Spleen (tissue), 11 donors: ENCODE results near the gene KRTAP5-3. TPM values are rescaled to one million over a fixed set of nuclear protein-coding genes. Genes with fewer than 3 reads are reported as not detected.
A peak's percentile ranks its signal among the peaks of the same experiment; 100 is the strongest.
"Not testable (repeated sequence)": the region's sequence is repeated elsewhere in the genome, so short reads cannot be mapped to it uniquely, and the experiment has no call there.

Experiments
- DNase-seq: peaks from one replicate; pipeline ENCODE4 v3.0.0-alpha.2; 2020
- H3K27ac ChIP-seq, 8 donors: fragments of 200-600 bp; sonication (generic) in 7 of 8; 1 replicate in 4 of 8; 2 replicates in 4 of 8; pipeline versions ENCODE4 v1.5.0 to v1.8.0; 2016 to 2021; ENCODE audit warnings: inconsistent platforms in 4 of 8, mild to moderate bottlenecking in 4 of 8, moderate library complexity in 1 of 8
- H3K27me3 ChIP-seq, 7 donors: fragments of 200-600 bp; sonication (generic) in 6 of 7; replicated peaks in 1 of 7; 1 replicate in 4 of 7; 2 replicates in 3 of 7; pipeline versions ENCODE4 v1.5.0 to v1.8.0; 2016 to 2021; ENCODE audit warnings: inconsistent platforms in 3 of 7, mild to moderate bottlenecking in 1 of 7
- H3K36me3 ChIP-seq, 6 donors: fragments of 200-600 bp; sonication (generic) in 5 of 6; 1 replicate in 4 of 6; 2 replicates in 2 of 6; pipeline versions ENCODE4 v1.5.0 to v1.8.0; 2016 to 2021; ENCODE audit warnings: inconsistent platforms in 2 of 6
- H3K4me1 ChIP-seq, 6 donors: fragments of 200-600 bp; sonication (generic) in 5 of 6; 1 replicate in 3 of 6; 2 replicates in 3 of 6; pipeline versions ENCODE4 v1.5.0 to v1.8.0; 2016 to 2021; ENCODE audit warnings: inconsistent platforms in 3 of 6
- H3K4me3 ChIP-seq, 8 donors: fragments of 200-600 bp; sonication (generic) in 7 of 8; 1 replicate in 4 of 8; 2 replicates in 4 of 8; pipeline versions ENCODE4 v1.5.0 to v1.8.0; 2016 to 2021; ENCODE audit warnings: inconsistent platforms in 4 of 8, mild to moderate bottlenecking in 4 of 8, moderate library complexity in 2 of 8
- H3K9me3 ChIP-seq, 8 donors: fragments of 200-600 bp; sonication (generic) in 7 of 8; 1 replicate in 4 of 8; 2 replicates in 4 of 8; pipeline versions ENCODE4 v1.5.0 to v1.8.0; 2016 to 2021; ENCODE audit warnings: inconsistent platforms in 4 of 8
- CTCF ChIP-seq, 11 experiments: fragments of 200-600 bp in 7 of 11; fragments of 450-650 bp in 4 of 11; sonication (generic) in 4 of 11; IDR thresholded peaks in 8 of 11; conservative IDR thresholded peaks in 3 of 11; 1 replicate in 7 of 11; 2 replicates in 4 of 11; pipeline versions ENCODE4 v1.4.0 to v1.8.0; 2016 to 2021; ENCODE audit warnings: antibody characterized with exemption in 11 of 11, inconsistent platforms in 4 of 11, mild to moderate bottlenecking in 1 of 11
- POLR2A ChIP-seq, 3 donors: fragments of 450-650 bp; IDR thresholded peaks; one replicate each; pipeline ENCODE4 v1.5.1; 2017; ENCODE audit warnings: antibody characterized with exemption in 3 of 3, mild to moderate bottlenecking in 1 of 3
- POLR2AphosphoS5 ChIP-seq, 3 donors: sonication (generic); formaldehyde crosslinking; IDR thresholded peaks; one replicate each; pipeline ENCODE4 v1.5.1; 2017; ENCODE audit warnings: antibody characterized with exemption in 3 of 3
- WGBS, 5 donors: extraction: QIAGEN DNeasy Blood & Tissue Kit in 3 of 5; methylation state at CpG; one replicate each; pipeline versions ENCODE4 v1.1.5 to v1.1.7; 2013 to 2018; 5-methylcytosine and 5-hydroxymethylcytosine counted together
- intact Hi-C: fragments of 100-400 bp; cut with DNase I; formaldehyde crosslinking; loops from one replicate; pipeline ENCODE4 v1.15.0; 2023; ENCODE audit warnings: low total_unique reads
- polyA plus RNA-seq, 3 donors: library from polyadenylated mRNA; stranded (reverse); fragments of 200-250 nt; gene quantifications; one replicate each; pipeline ENCODE4 v1.2.1, GENCODE V29; 2013
- total RNA-seq, 7 donors: library from RNA; depleted of rRNA in 3 of 7; stranded (reverse); fragments of >200 nt in 3 of 7; fragmentation: NEBNext Ultra II Directional in 4 of 7; extraction: Animal tissue kit (Norgen Biotek cat#: 25700) in 4 of 7; gene quantifications; one replicate each; pipeline versions ENCODE4 v1.1.0 to v1.2.1, GENCODE V29; 2016 to 2021
- donor health status: healthy with polysubstance abuse.
- donor health status: DM: no; HTN: no; CAD: no; lungs with moderate emphysema.
- donor health status: DM: no; HTN: no; CAD: no.
- donor health status: Bipolar disorder and iron deficiency.
- donor health status: healthy.
- donor health status: DM: no; HTN: no; CAD: no.
- donor health status: DM: yes; HTN: yes; CAD: no.

Gene KRTAP5-3
- total and polyA plus RNA-seq, 10 donors: not detected

- H3K4me1 ChIP-seq: peaks cover 0 to 19% (median 6%) of the 10 kb centered on the region in 6 donors
- intact Hi-C loops: no loop called here
- H3K4me3 ChIP-seq: no peak overlapping the region
- H3K36me3 ChIP-seq: no peaks in the 10 kb centered on the region
- TF ChIP-seq CTCF (IDR thresholded peaks at IDR 0.05 in 8 of 11, conservative IDR thresholded peaks at IDR 0.05 in 3 of 11): no peak
- no peak for TF ChIP-seq POLR2A (IDR thresholded peaks at IDR 0.05)
- no peak for TF ChIP-seq POLR2AphosphoS5 (IDR thresholded peaks at IDR 0.05)
- peaks cover 0 to 70% (median 0%) of the 10 kb centered on the region in 7 donors for H3K27me3 ChIP-seq
- H3K27ac ChIP-seq: no peak overlapping the region
- WGBS, 5 donors: 44 to 71% (median 62%) methylated on average over 5 to 6 of the region's 6 CpGs
- peak; percentile 25 for DNase-seq
- H3K9me3 ChIP-seq: no peaks in the 10 kb centered on the region
These were observed 9.4 kb downstream of the KRTAP5-3 start for GRCh38 chr11:1598816-1599215.

DNA sequence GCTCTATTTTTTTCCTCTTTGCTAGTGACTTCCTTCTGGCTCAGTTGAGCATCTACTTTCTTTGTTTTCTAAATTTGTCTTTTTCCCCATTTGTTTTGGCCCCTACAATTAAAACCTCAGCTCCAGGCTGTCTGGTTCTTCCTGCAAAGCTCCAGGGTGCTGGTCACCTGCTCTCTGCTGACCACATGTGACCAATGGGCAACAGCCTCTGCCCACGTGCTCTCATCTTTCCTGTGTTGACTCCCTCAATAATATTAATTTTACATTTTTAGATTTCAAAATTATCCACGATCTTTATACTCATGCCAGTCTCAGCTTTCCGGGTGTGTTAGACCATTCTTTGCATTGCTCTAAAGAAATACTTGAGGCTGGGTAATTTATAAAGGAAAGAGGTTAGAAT lies 9.9 kb downstream of the KRTAP5-3 start:
- 75 to 86% (median 81%) methylated on average over 3 of the region's 3 CpGs for WGBS, 5 donors
- H3K9me3 ChIP-seq, H3K36me3 ChIP-seq, H3K27ac ChIP-seq, H3K4me3 ChIP-seq, DNase-seq, intact Hi-C loops: not testable (repeated sequence)
- peaks cover 0 to 74% (median 0%) of the 10 kb centered on the region in 7 donors for H3K27me3 ChIP-seq
- H3K4me1 ChIP-seq: peaks cover 0 to 19% (median 6%) of the 10 kb centered on the region in 6 donors

DNA sequence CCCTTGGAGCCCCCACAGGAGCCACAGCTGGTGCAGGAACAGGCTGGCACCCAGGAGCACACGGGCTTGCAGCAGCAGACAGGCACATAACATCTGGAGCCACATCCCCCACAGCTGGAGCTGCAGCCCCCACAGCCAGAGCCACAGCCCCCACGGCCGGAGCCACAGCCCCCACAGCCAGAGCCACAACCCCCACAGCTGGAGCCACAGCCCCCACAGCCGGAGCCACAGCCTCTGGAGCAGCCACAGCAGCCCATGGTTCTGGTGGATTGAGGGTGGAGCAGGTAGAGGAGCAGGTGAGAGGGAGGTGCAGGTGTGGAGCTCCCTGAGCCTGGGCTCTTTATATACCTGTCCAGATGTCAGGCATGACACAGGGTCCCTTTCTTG lies 10.3 kb downstream of the KRTAP5-3 start, which contains the start of gene KRTAP5-2:
KRTAP5-2 (minus strand) TSS at position 301 of the 387 bp plus-strand sequence; CDS start at position 257, 44 bp downstream.
- Histone ChIP-seq H3K27ac (peak within 1 kb of the TSS in 3 of 8 donors; percentile 37 to 63 (median 44)), H3K27me3 (peaks cover 0 to 79% (median 0%) of the 10 kb centered on the region in 7 donors), H3K4me3 (no peak within 1 kb of the TSS), H3K4me1 (peaks cover 0 to 19% (median 6%) of the 10 kb centered on the region in 6 donors), H3K9me3 (no peaks in the 10 kb centered on the region), H3K36me3 (no peaks in the 10 kb centered on the region)
- 47 to 76% (median 52%) methylated on average over 2 to 4 of the region's 4 CpGs for WGBS, 5 donors
- DNase-seq: peak; percentile 48
- intact Hi-C loops: no loop called here
- no peak for TF ChIP-seq POLR2AphosphoS5 (IDR thresholded peaks at IDR 0.05)
- no peak for TF ChIP-seq POLR2A (IDR thresholded peaks at IDR 0.05)
- TF ChIP-seq CTCF (IDR thresholded peaks at IDR 0.05 in 8 of 11, conservative IDR thresholded peaks at IDR 0.05 in 3 of 11): no peak

DNA sequence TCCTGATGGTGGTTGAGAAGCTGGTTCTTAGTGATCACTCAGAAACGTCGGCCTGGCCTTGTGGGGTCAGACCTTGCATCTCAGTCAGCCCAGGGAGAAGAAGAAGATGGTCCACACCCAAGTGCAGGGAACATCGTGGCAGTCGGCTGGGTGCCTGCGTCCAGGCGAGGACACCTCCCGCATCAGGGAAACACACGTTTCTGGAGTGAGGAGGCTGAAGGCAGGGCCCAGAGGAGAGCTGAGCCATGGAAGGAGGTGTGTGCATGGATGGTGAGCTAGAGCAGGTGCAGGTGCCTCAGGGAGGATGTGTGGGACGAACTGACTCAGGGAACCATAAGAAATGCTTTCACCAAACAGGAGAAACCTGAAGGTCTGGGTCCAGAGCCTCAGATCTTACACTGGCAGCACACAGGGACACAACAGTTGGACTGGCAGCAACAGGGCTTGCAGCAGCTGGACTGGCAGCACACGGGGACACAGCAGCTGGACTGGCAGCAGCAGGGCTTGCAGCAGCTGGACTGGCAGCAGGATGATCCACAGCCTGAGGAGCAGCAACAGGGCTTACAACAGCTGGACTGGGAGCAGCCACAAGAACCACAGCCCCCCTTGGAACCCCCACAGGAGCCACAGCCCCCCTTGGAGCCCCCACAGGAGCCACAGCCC lies 10.8 kb downstream of the KRTAP5-3 start:
- no peaks in the 10 kb centered on the region for H3K9me3 ChIP-seq
- H3K4me1 ChIP-seq: peaks cover 0 to 19% (median 6%) of the 10 kb centered on the region in 6 donors
- H3K36me3 ChIP-seq: no peaks in the 10 kb centered on the region
- DNase-seq: peak; percentile 49
- H3K27me3 ChIP-seq: peaks cover 0 to 84% (median 0%) of the 10 kb centered on the region in 7 donors
- H3K4me3 ChIP-seq: no peak overlapping the region
- TF ChIP-seq CTCF (IDR thresholded peaks at IDR 0.05 in 8 of 11, conservative IDR thresholded peaks at IDR 0.05 in 3 of 11) (no peak), POLR2AphosphoS5 (IDR thresholded peaks at IDR 0.05) (no peak), POLR2A (IDR thresholded peaks at IDR 0.05) (no peak)
- 78 to 87% (median 81%) methylated on average over 9 to 10 of the region's 10 CpGs for WGBS, 5 donors
- H3K27ac ChIP-seq: peak overlapping the region in 3 of 8 donors; percentile 37 to 63 (median 44)
- intact Hi-C loops: no loop called here
